NCI-H1930 (cell line): ENCODE measurements around the gene CRNKL1.
A peak's percentile ranks its signal among the peaks of the same experiment; 100 is the strongest.

Experiments
- DNase-seq, 2 experiments: peaks; one replicate each; lab custom pipeline; 2025; lab: John Stamatoyannopoulos, UW

Gene CRNKL1

GRCh38 chr20:20052074-20052970, at the start of gene CRNKL1, which contains the start of gene CFAP61:
Gene CRNKL1, minus strand, starts transcription at chr20:20052466. Its CDS starts 124 bp downstream, at chr20:20052342.
Gene CFAP61, plus strand, starts transcription at chr20:20052532. Its CDS starts 4,122 bp downstream, at chr20:20056654.
- DNase-seq: peak; percentile 98 to 99

- no peak for DNase-seq
Observed at GRCh38 chr20:20100881-20101280, 48.6 kb upstream of the CRNKL1 start.

DNA sequence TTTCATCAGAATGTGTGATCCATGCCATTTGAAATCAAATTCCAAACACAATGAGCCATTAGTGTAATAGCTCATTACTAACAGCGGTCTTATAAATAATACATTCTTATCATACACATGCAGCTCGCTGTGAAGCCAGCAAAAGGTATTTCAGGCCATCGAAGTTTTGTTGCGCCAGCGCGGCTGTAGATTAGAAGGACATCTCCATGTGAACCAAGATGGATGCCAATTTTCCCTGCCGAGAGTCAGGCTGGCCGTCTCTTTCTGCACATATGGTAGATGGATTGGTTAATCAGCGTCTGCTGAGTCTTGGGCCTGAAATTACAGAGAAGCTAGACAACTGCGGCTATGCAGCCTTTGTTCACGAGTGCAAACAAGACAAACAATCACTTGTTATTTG, 44.2 kb upstream of the CRNKL1 start:
- peak; percentile 96 for DNase-seq

GRCh38 chr20:20095114-20095872, 43.0 kb upstream of the CRNKL1 start:
- DNase-seq: no peak

DNA sequence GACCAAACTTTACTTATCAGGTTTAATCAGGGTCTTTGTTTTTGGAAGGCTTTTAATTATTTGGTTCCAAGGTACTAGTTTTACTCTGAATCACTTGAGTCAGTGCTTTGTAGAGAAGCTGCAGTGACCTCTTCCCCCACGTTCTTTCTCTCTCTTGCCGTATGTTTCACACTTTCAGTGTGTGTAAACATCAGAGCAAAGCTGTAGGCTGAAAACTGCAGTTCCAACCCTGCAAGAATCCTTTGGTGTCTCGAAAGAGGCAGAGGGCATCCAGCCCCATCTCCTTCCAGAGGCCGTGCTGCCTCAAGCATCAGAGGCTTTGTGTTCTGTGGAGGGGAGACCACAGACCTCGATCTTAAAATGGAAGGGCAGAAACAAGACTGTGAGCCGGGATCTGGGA, 42.1 kb upstream of the CRNKL1 start:
- no peak for DNase-seq

DNA sequence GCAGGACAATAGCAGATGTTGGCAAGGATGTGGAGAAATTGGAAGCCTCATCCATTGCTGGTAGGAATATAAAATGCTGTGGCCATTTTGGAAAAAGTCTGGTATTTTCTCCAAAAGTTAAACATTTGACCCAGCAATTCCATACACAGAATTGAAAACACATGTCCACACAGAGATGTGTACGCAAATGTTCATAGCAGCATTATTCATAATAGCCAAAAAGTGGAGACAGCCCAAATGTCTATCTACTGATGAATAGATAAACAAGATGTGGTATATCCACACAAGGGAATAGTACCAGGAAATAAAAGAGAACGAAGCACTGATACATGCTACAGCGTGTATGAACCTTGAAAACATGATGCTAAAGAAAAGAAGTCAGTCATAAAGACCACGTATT, 40.6 kb upstream of the CRNKL1 start:
- no peak for DNase-seq

DNA sequence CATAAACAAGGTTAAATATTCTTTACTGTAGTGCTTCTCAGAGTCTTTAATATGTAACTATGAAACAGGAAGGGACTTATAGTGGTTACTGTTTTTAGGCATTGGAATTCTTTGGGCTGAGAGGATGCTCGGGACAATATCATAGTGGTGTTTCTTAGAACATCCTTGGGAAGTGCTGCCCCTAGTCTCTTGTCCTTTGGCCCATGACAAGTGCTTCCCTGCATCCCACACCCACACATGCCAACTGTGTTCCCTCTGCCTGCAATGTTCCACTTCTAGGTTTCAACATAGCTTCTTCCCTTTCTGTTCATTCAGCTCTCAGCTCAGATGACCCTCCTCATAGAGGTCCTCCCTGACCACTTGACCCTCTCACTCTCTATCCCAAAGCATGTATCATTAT, 37.7 kb upstream of the CRNKL1 start:
- DNase-seq: no peak

DNA sequence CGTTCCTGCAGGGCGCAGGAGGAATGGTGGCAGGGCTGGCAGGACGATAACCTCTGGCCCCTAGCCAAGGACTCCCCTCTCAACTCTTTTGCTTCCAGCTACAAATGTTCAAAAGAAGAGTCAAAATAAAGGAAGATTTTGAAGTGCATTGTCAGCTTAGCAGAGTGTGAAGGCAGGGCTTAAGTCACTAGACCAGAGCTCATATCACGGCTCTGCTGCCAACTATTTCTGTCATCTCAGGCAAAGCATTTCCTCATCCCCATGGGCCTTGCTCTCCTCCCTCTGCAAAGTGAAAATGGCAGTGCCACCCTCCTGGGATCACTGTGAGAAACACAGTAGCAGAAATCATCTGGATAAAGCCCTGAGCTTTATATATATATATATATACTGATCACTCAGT, 36.8 kb upstream of the CRNKL1 start:
- no peak for DNase-seq

DNA sequence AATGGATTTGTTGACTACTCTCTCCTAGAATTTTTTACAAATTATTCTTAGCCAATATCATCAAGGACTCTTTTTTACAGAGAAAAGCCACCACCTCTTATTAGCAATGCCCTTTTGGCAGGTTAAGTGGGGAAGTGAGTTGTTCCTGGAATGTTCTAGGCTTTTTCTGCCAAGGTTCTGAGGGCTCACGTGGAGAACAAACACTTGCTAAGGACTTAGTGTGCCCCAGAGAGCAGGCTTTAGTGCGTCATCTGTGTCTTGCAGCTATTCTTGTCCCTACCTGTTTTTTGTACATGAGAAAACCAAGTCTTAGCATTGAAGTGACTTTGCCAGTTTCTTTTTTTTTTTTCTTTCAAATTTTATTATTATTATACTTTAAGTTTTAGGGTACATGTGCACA, 33.5 kb upstream of the CRNKL1 start:
- no peak for DNase-seq

GRCh38 chr20:20085071-20085470, 32.8 kb upstream of the CRNKL1 start:
- DNase-seq: no peak

DNA sequence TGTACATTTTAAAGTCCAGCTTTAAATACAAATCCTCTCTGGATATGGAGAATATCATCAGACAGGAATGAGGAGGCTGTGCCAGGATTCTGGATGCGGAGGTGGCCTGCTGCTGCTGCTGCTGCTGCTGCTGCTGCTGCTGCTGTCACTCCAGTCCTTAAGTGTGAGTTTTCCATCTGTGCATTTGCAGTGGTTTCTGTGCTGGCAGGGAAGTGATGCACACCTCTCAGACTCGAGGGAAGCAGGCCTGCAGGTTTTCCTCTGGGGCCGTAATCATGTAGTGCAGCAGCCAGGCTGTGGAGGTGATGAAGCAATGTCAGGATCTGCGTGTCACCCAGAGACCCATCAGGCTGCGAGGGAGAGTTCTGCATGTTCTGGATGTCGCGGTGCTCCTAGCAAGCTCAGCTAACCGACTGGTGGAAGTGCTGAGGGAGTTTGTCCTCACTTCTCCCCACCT, 32.1 kb upstream of the CRNKL1 start:
- DNase-seq: no peak

DNA sequence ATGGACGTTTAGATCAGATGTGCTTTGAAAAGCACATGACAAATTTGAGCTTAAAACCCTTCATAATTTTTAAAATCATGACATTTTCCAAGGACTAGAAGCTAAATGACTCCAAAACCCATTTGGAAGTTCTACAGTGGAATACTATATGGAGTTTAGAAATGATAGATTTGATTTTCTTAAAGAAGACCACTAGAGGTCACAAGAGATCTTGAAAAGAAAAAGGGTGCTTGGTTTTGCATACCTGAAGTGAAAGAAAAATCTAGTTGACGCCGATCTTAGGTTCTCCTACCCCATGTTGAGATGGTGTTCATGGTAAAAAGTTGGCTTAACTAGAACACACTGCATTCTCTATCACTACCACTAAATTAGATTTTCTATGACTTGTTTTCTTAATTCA, 31.5 kb upstream of the CRNKL1 start:
- peak; percentile 79 to 80 for DNase-seq

DNA sequence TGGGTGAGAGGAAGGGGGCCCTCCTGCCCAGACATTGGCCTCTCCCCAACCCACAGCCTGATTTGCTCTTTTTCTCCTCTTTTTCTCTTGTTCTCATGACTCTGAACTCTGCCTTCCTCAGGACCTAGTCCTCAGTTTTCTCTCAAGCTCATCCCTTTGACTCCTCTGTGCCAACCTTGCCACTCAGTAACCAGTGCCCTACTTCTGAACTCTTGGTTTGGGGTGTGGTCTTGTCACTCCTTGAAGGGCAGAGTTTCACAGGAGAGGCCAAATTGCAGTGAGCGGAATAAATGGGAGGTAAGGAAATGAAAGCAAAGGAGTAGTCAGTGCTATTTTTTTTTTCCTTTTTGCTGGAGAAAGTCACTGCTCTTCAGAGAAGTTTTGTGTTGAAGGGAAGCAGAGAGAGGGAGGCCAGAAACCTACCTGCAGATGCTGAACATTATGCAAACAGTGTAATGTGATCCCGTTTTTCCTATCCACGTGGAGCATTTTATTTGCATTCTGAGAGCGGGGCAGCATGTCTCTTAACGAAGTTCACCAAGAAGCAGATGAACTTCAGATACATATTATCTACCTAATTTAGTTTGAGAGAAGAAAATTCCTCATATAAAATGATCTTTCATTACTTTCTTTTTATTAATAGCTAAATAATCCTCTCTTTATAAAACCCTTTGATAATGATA, 27.0 kb upstream of the CRNKL1 start:
- DNase-seq: no peak

GRCh38 chr20:20078041-20078440, 25.8 kb upstream of the CRNKL1 start:
- DNase-seq: no peak

- no peak for DNase-seq
Observed at GRCh38 chr20:20076297-20077065, 24.2 kb upstream of the CRNKL1 start.

DNA sequence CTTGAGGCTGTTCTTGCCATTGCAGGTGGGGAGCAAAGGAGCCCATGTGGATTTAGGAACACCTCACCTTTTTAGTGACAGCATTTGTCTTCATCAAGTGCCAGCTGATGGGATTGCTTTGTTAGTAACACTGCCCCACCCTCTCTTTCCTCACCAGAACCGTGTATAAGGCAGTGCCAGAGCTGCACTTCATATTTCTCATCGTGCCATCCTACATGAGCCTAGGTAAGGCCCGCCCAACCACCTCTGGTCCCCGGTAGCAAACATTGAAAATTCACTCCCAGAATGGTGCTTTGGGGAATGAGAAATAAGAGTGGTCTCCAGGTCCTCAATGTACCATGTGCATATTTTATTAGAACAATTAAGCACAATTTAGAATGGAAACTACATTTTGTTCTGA, 22.8 kb upstream of the CRNKL1 start:
- no peak for DNase-seq

- DNase-seq: no peak
Observed at GRCh38 chr20:20073801-20074371, 21.6 kb upstream of the CRNKL1 start.

DNA sequence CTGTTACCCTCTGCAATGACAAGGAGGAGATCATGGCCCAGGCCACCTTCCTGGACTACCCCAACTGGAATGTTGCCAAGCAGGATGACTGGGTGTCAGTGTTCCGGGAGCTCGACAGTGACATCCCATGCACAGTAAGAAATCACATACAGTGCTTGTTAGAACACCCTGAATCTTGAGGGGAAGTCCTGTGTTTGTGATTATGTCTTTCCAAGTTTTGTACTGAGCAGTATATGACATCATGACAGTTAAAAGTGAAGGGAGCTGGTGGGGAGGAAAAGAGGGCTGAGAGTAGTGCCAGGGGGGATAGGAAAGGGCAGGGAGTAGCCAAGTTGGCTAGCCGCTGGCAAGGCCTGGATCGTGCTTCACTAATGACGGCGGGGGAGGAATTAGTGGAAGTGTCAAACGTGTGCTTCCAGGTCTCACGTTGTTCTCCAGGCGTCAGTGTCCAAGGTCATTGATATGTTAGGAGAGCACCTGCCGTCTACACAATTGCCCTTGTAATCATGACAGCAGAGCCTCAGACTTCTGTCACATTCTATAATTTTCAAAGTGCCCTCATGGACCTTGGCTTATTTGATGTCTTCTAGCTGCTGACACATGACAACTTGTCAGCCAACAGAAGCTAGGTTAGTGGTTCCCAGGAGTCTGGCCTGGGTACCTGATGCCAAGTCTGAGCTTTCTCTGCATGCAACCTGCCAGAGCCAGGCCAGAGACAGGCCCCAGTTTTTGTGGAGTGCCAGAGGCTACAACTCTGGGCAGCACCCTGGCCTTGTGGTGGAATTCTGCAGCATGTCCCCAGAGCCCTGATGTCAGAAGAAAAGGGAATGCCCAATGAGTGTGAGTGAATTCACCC, 18.8 kb upstream of the CRNKL1 start:
- DNase-seq: no peak

DNA sequence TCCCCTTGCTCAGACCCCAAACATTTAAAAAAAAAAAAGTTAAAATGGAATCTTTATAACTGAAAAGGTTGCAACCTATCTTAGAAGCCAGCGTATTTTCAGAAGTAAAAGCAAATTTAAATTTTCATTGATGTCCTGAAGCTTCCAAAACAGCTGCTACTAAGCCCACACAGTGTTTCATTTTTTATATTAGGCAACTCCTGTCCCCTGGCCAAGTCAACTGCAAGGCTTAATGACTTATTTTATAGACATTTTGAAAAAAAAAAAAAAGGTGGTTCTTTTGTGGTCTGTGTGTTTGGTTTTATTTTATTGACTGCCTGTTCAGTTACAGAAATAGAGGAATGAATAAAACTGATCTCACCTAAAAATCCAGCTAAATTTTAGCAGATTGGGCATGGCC, 13.1 kb upstream of the CRNKL1 start:
- DNase-seq: no peak
